Measurements from ENCODE around the gene S100A14. TPM values are rescaled to one million over a fixed set of nuclear protein-coding genes. Genes with fewer than 3 reads are reported as not detected.

The S100A14 gene
- total and polyA plus RNA-seq, 2 of the 13 experiments (the other 11 are each of a cell fraction or from before 2014, with no cell fraction given): 1.4 to 7.7 TPM

GRCh38 chr1:153614189-153614900, 1.8 kb downstream of the S100A14 start:
- H3K4me3 ChIP-seq (replicated peaks in 1 of 3; ENCODE audit: insufficient read depth in 1 of 3, low read depth in 2 of 3, low read length in 3 of 3): no peak overlapping the region
- POLR2A ChIA-PET: interaction anchor here (5.4 to 12.2 kb wide), 2 partner anchors 11 to 20 kb away, joined by 63 to 390 read pairs; partner anchors contain the start of genes CHTOP, S100A1 and S100A13
- H3K4me2 ChIP-seq (ENCODE audit: low read depth, low read length): no peak overlapping the region
- H2AFZ ChIP-seq (ENCODE audit: low read length): no peak overlapping the region
- no peak for TF ChIP-seq GATAD2A (CRISPR knock-in tag; IDR thresholded peaks at IDR 0.05)
- TF ChIP-seq CENPBD1 (CRISPR knock-in tag; IDR thresholded peaks at IDR 0.05; ENCODE audit: borderline replicate concordance, low read depth): no peak
- TF ChIP-seq ZNF451 (CRISPR knock-in tag; IDR thresholded peaks at IDR 0.05): no peak
- TF ChIP-seq ZNF263 (CRISPR knock-in tag; IDR thresholded peaks at IDR 0.05): peak; percentile 95
- H3K9ac ChIP-seq (ENCODE audit: insufficient read depth, low read depth, low read length): no peak overlapping the region
- intact Hi-C loops (cut with micrococcal nuclease; ENCODE audit: unreplicated experiment) (no loop called here), in situ Hi-C loops (cut with HindIII; ENCODE audit: extremely low pct_ligation_motif_present, low pct_unique_long_range_greater_than_20kb) (no loop called here)
- DNase-seq (ENCODE audit: low spot score) (no peak), FAIRE-seq (no peak), ATAC-seq (no peak)
- H3K4me1 ChIP-seq (ENCODE audit: insufficient read depth, low read length): peaks cover 76% of the 10 kb centered on the region
- no peaks in the 10 kb centered on the region for H3K27me3 ChIP-seq (ENCODE audit: control insufficient read depth in 1 of 2, insufficient read depth in 2 of 2, low read length in 2 of 2)
- no peaks in the 10 kb centered on the region for H4K20me1 ChIP-seq (ENCODE audit: insufficient read depth, low read length)
- H3K9me3 ChIP-seq (ENCODE audit: low read length): no peaks in the 10 kb centered on the region
- H3K79me2 ChIP-seq (ENCODE audit: insufficient read depth, low read length): peaks cover 6% of the 10 kb centered on the region
- WGBS (ENCODE audit: low lambda C conversion rate): 72% methylated on average over 2 of the region's 2 CpGs
- peaks cover 0 to 1% of the 10 kb centered on the region in 2 experiments; a peak in 1 of 5 replicates for H3K36me3 ChIP-seq (replicated peaks in 1 of 2; ENCODE audit: control insufficient read depth in 1 of 2, insufficient read depth in 2 of 2, low read length in 2 of 2)
- H3K27ac ChIP-seq (ENCODE audit: extremely low read length, insufficient read depth, low read length): no peak overlapping the region
- no TSS peak for BruUV-seq (replicated peaks)
- CTCF ChIA-PET (ENCODE audit: low intra/inter-chr PET ratio, low total read pairs): no interaction called here

GRCh38 chr1:153613406-153613805, 2.7 kb downstream of the S100A14 start:
- H4K20me1 ChIP-seq (ENCODE audit: insufficient read depth, low read length): no peaks in the 10 kb centered on the region
- peak overlapping the region; percentile 84 for H3K4me2 ChIP-seq (ENCODE audit: low read depth, low read length)
- peak overlapping the region; percentile 66 for H3K27ac ChIP-seq (ENCODE audit: extremely low read length, insufficient read depth, low read length)
- WGBS (ENCODE audit: low lambda C conversion rate): 77% methylated on average over 5 of the region's 5 CpGs
- peak overlapping the region; percentile 80 for H3K9ac ChIP-seq (ENCODE audit: insufficient read depth, low read depth, low read length)
- FAIRE-seq: no peak
- no peak for DNase-seq (ENCODE audit: low spot score)
- H3K36me3 ChIP-seq (replicated peaks in 1 of 2; ENCODE audit: control insufficient read depth in 1 of 2, insufficient read depth in 2 of 2, low read length in 2 of 2): no peaks in the 10 kb centered on the region
- H3K79me2 ChIP-seq (ENCODE audit: insufficient read depth, low read length): peaks cover 7% of the 10 kb centered on the region
- ChIA-PET POLR2A (interaction anchor here (1.0 to 12.2 kb wide), 10 partner anchors 10 to 162 kb away, joined by 3 to 390 read pairs (median 5); partner anchors contain the start of genes CHTOP, S100A1, S100A13 and SLC27A3), CTCF (ENCODE audit: low intra/inter-chr PET ratio, low total read pairs) (no interaction called here)
- BruUV-seq (replicated peaks): no TSS peak
- peak overlapping the region in 2 of 3 experiments; percentile 60 to 76; a peak in 3 of 6 replicates for H3K4me3 ChIP-seq (replicated peaks in 1 of 3; ENCODE audit: insufficient read depth in 1 of 3, low read depth in 2 of 3, low read length in 3 of 3)
- no peak overlapping the region for H2AFZ ChIP-seq (ENCODE audit: low read length)
- intact Hi-C loops (cut with micrococcal nuclease; ENCODE audit: unreplicated experiment) (no loop called here), in situ Hi-C loops (cut with HindIII; ENCODE audit: extremely low pct_ligation_motif_present, low pct_unique_long_range_greater_than_20kb) (no loop called here)
- no peak for ATAC-seq
- no peaks in the 10 kb centered on the region for H3K9me3 ChIP-seq (ENCODE audit: low read length)
- no peaks in the 10 kb centered on the region; a peak in 1 of 5 replicates for H3K27me3 ChIP-seq (ENCODE audit: control insufficient read depth in 1 of 2, insufficient read depth in 2 of 2, low read length in 2 of 2)
- peaks cover 80% of the 10 kb centered on the region for H3K4me1 ChIP-seq (ENCODE audit: insufficient read depth, low read length)
- no peak for TF ChIP-seq PHF21A (CRISPR knock-in tag; IDR thresholded peaks at IDR 0.05)
- TF ChIP-seq ZNF704 (CRISPR knock-in tag; IDR thresholded peaks at IDR 0.05; ENCODE audit: borderline replicate concordance): no peak
- TF ChIP-seq SETDB1 (CRISPR knock-in tag; IDR thresholded peaks at IDR 0.05; ENCODE audit: borderline replicate concordance): no peak
- no peak for TF ChIP-seq THAP9 (CRISPR knock-in tag; IDR thresholded peaks at IDR 0.05; ENCODE audit: borderline replicate concordance)
- TF ChIP-seq SP5 (CRISPR knock-in tag; IDR thresholded peaks at IDR 0.05; ENCODE audit: borderline replicate concordance, low read depth): no peak
- TF ChIP-seq UBTF (CRISPR knock-in tag; IDR thresholded peaks at IDR 0.05): peak; percentile 0; the same call in 1 of the 2 replicates

Data from HepG2 (cell line).